Liver (tissue), 3 donors: ENCODE measurements around the gene TMUB1.

Experiments
- RAD21 ChIP-seq, 2 donors: IDR thresholded peaks; 2 replicates each; pipeline ENCODE4 v1.6.1; 2016; ENCODE audit warnings: antibody characterized with exemption in 2 of 2, mild to moderate bottlenecking in 2 of 2
- REST ChIP-seq: IDR thresholded peaks from 2 replicates; pipeline ENCODE4 v1.6.1; 2016; ENCODE audit warnings: antibody characterized with exemption, mild to moderate bottlenecking
- TF ChIP-seq, protein P1 (sequence below): fragments of 150-350 bp; IDR thresholded peaks from 2 replicates; pipeline ENCODE4 v1.5.1; 2017; ENCODE audit warnings: improper control_type of control experiment, low read depth, low read length; ENCODE audit not compliant: missing input control
- TF ChIP-seq, protein P2 (sequence below): IDR thresholded peaks from 2 replicates; pipeline ENCODE4 v1.6.1; 2016; ENCODE audit warnings: antibody characterized with exemption
- donor health status: healthy.
- donor health status: healthy.

DNA sequence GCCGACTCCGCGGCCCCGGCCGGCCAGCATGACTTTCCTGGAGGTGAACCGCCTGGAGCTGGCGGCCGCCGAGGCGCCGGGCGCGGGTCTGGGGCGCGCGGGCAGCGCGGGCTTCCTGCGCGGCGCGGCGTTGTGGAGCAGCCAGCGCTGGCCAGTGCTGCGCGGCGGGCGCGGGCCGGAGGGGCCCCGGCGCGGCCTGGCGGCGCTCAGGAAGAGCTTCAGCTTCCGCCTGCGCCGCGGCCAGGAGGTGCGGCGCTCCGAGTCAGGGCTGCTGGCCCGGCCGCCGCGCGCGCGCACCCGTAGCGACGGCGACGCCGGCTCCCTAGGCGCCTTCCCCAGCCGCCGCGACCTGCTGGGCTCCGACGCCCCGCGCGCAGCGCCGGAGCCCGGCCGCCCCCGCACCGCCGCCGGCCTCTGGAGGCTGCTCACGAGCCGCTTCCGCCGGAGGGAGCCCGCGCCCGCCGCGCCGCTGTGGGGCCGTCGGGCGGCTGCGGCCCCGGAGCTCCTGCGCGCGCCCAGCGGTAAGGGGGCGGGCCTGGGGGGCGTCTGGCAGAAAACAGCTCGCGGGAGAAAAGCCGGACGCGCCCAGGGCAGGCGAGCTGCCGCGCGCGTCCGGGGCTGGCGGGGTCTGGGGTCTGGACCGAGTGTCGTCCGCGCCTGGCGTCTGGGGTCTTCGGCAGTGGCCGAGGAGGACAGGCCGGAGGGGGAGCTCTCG, 32.0 kb upstream of the TMUB1 start:
- TF ChIP-seq, protein P1, sequence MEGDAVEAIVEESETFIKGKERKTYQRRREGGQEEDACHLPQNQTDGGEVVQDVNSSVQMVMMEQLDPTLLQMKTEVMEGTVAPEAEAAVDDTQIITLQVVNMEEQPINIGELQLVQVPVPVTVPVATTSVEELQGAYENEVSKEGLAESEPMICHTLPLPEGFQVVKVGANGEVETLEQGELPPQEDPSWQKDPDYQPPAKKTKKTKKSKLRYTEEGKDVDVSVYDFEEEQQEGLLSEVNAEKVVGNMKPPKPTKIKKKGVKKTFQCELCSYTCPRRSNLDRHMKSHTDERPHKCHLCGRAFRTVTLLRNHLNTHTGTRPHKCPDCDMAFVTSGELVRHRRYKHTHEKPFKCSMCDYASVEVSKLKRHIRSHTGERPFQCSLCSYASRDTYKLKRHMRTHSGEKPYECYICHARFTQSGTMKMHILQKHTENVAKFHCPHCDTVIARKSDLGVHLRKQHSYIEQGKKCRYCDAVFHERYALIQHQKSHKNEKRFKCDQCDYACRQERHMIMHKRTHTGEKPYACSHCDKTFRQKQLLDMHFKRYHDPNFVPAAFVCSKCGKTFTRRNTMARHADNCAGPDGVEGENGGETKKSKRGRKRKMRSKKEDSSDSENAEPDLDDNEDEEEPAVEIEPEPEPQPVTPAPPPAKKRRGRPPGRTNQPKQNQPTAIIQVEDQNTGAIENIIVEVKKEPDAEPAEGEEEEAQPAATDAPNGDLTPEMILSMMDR = no peak
- TF ChIP-seq, protein P2, sequence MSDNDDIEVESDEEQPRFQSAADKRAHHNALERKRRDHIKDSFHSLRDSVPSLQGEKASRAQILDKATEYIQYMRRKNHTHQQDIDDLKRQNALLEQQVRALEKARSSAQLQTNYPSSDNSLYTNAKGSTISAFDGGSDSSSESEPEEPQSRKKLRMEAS = no peak
- TF ChIP-seq REST (no peak), RAD21 (IDR thresholded peaks at IDR 0.05) (no peak)
